CD4-positive, alpha-beta T cell treated with Interleukin-6 at 100 ng/mL for 8 hours (primary cell): ENCODE measurements around the gene AXIN2.

Experiments used
- DNase-seq: peaks from one replicate; pipeline ENCODE4 v3.0.0-alpha.2; 2020; ENCODE audit warnings: mixed read lengths, low spot score

Gene AXIN2

DNA sequence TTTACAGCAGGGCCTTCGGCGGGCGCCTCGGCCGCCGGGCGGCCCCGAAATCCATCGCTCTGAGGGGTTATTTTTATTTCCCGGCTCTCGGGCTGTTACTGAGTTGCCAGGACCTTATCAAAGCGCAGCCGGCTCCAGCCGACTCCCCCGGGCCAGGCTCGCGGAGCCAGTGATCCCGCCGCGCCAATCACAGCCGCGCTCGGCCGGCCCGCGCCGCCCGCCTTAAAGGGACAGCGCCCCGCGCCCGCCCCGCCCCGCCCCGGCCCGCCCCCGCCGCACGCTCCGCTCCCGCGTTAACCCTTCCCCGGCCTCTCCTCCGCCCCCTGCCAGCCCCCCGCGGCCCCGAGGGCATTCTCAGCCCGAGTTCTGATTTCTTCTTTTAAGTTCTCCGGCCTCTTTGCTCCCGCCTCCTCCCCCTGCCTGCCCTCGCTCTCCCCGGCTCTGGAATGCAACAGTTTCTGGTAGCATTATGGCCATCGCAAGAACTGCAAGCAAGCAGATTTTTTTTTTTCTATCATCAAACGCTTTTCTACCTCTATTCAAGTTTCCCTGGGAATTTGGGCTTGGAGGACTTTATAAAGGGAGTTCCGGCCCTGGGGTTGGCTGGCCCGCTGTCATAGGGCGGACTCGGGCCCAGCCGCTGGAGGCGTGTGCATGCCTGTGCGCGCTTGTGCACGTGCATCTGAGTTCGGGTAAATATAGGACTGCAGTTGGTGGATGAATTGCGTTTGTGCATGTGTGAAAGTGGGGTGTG is at the start of gene AXIN2:
Gene AXIN2, minus strand, starts transcription at position 197 of the 754 bp plus-strand sequence. CDS start 3,028 bp downstream, outside the sequence.
- peak; percentile 89 for DNase-seq

DNA sequence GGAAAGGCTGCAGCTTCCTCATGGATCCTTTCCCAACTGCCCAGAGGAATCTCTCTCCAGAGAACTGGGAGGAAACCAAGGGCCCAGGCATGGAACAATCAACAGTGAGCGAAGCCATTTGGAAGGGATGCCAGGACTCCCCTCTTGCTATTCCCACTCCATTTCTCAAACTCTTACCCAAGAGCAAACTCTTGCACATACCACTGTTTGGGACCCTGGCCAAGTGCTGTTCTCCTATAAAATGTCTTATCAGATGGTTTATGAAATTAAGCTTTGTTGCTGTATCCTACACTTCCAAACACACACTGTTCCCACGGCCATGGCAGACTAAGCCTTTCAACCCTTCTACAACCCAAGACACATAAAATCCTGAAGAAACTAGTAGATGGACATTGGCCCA is 48.3 kb upstream of the AXIN2 start:
- no peak for DNase-seq

GRCh38 chr17:65609286-65609685 is 47.8 kb upstream of the AXIN2 start:
- DNase-seq = no peak

- no peak for DNase-seq
Observed at GRCh38 chr17:65604070-65604469, 42.6 kb upstream of the AXIN2 start.

GRCh38 chr17:65601881-65602280 is 40.4 kb upstream of the AXIN2 start:
- no peak for DNase-seq

- DNase-seq = no peak
Observed at GRCh38 chr17:65601145-65601544, 39.7 kb upstream of the AXIN2 start.

DNA sequence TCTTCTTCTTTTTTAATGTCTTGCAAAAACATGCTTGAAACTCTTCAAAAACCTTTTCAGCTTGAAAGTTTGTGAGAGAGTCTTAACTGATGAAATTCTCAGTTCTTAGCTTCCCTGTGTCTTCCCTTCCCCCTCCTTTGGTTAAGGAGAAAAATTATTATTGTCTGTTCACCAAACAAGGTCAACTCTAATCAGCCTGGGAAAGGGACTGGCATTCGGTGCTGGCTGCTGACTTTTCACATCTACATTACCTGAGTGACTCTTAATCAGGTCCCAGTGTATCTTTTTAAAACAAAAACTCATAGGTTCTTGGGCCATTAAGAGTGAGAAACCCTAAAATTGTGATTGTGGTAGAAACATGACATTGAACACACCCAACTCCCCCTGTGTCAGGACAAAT is 39.1 kb upstream of the AXIN2 start:
- DNase-seq = no peak

DNA sequence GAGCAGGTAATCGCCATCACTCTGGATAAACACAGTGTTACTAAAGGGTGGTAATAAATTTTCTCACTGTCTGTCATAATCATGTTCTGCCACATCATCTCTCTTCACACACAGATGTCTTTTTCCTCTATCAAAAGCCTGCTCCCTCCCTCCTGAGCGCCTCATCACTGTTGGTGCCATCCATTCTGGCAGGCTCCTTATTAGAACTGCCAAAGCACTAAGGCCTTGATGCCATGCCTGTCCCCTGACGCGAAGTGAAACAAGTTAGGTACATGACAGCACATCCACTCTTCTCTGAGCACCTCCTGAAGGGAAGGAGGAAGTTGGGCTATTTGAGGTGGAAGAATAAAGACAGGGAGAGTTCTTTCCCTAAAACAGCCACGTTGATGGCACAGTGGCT is 38.2 kb upstream of the AXIN2 start:
- DNase-seq = no peak

GRCh38 chr17:65598746-65599145 is 37.3 kb upstream of the AXIN2 start:
- no peak for DNase-seq

GRCh38 chr17:65595071-65595656 is 33.7 kb upstream of the AXIN2 start:
- no peak for DNase-seq

- no peak for DNase-seq
Observed at GRCh38 chr17:65593855-65594845, 32.7 kb upstream of the AXIN2 start.

DNA sequence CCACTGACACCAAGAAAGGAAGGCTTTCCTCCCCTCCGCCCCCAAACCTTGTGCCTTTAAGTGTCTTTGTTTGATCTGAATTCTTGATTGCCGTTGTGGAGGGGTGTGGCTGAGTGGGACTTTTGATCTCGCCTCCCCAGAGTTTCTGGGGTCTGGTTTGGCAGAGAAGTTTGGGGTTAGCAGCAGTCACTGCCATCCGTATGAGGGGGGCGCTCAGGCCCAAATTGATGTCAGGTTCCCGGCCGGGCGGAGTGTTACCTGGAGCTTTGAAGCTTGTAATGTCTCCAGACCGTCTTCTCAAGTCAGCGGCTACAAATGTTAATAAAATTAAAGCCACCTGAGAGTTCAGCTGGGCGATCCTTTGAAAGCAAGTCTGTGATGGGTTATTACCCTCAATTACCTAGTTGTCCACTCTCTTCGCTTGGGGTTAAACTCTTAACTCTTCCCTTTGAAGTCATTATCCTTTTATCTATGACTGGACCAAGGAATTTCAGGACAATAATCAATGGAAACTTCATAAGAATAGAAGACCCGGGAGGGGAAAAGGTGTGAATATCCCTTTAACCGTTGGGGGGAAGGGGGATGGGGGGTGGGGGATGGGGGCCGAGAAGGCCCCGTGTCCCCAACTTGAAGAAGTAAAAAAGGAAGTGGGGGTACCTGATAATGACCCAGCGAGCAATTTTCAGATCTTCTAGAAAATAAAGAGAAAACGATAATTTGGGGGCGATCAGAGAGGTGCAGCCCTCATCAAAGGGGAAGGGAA is 31.8 kb upstream of the AXIN2 start:
- no peak for DNase-seq

DNA sequence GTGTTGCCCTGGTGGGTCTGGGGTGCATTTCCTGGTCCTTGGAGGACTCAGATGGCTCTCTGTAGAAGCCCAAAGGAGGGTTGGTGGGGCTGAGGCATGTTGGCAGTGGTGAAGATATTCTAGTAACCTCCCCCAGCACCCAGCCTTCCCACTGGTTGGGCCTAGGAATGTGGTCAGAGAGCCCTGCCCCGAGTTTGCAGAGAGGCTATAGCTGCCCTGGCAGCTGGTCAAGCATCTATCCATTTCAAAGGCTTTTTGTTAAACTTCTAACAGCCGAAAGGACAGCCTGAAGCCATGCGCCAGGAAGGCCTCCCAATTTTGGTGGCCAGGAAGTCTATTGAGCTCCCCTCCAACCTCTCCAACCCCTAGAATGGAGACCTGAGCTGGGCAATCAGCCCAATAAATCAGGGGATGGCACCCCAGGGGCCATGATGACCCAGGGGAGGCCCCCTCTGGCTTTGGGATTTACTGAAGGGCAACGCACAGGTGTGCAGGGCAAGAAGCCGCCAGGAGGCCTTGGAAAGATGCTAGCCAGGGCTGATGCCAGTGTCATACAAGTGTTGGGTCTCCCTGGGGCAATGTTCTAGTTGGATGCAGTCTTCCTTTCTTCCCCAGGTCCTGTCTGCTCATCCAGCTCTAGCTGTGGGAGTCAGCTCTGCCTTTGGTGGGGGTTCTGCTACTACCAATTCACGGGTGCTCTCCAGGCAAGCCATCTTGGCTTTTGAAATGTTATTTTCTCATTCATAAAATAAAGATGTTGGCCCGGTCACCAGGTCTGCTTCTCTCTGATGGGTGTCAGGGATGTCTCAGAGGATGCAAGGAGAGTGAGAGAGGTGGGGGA is 30.9 kb upstream of the AXIN2 start:
- no peak for DNase-seq

DNA sequence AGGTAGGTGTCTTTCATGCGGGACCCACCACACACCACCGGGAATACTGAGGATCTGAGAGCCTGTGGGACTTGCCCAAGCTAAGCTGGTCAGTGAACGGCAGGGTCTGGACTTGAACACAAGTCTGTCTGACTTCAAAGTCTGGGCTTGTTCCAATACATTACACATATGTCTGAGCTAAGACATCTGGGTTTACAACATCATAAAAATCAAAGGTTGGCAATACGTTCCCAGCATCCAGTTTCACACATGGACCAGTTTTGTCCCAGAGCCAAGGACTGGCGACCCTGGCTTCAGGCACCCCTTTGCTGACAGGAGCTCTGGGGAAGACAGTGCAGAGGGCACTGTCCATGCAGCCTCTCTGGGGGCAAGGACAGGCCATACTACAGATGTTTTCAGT is 27.9 kb upstream of the AXIN2 start:
- no peak for DNase-seq

DNA sequence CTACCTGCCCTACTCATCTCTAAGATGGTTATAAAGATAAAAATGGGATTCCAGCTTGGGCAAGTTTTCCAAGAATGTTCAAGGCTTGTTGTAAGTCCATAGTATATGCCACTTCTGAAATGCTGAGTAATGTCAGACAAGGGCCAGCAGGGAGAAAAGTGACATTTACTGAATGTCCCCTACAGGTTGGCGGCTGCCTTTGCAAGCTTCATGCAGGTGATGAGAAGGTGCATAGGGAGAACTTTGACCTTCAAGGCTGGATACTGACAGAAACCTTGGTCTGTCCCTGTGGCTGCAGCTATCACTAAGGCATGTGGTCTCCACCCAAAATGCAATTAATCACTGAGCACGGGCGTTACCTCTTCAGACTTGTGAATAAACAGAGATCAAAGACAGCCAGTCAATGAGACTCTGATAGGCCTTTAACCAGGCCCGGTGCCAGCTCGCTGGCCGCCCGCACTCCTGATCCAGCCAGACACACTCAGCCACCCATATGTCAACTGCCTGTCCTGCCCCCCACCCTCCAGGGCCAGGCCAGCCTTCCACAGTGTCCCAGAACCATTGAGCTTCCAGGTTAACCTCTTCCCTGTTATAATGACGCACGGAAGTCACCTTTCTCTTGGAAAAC is 26.8 kb upstream of the AXIN2 start:
- DNase-seq = no peak

GRCh38 chr17:65587534-65588180 is 26.2 kb upstream of the AXIN2 start:
- no peak for DNase-seq

GRCh38 chr17:65586899-65587298 is 25.5 kb upstream of the AXIN2 start:
- no peak for DNase-seq

DNA sequence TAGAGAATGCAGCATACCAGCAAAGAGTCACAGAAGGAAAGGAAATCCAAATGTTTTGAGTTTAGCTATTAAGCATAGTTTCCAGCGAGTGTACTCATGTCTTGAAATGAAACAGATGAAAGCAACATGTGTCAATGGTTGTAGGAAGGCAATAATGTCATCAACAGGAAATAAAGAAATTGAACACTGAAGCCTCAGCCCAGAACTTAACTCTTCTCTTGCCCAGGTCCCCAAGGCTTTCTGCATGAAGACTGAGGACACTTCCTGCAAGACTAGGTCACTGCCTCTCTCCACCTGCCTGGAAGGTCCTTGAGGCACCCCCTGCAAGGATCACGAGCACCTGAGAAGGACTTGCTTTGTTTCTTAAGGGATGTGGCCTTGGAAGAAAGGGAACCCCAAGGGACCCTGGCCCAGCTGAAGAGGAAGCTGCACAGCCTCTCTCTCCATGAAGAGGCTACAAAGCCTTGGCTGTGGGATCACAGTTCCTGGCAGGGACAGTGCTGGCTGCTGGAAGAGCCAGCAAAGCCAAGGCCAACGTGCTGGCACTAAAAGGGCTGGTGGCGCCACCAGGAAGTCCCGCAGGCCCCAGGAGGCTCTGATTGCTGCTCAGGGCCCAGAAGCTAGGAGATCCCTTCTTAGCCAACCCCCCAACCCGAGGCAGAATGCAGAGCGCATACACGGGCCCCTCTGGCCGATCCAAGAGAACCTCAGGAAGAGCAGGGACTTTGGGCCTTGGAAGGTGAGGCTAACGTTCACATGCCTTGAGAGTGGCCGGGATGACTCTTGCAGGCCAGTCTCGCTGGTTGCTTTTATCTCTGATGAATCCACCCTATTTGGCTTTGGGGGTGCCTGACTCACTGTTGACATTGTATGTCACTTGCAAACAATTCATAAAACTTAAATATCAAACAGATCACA is 23.4 kb upstream of the AXIN2 start:
- no peak for DNase-seq
